OCI-LY3 (cell line): ENCODE measurements around the gene PLAC9.

Source experiments
- H2AFZ ChIP-seq: fragments of 200-600, 300-600 bp; shearing (Covaris generic); 2 replicates; pipeline ENCODE4 v1.6.0; 2014; ENCODE audit warnings: antibody characterized with exemption, low read depth, low read length
- H3K27ac ChIP-seq: fragments of 200-600, 300-600 bp; sonication (generic); 2 replicates; pipeline ENCODE4 v1.5.1; 2014; ENCODE audit warnings: mild to moderate bottlenecking, low read length, moderate library complexity, mixed read lengths
- H3K27me3 ChIP-seq: fragments of 200-600, 300-600 bp; sonication (generic); 2 replicates; pipeline ENCODE4 v1.6.1; 2014; ENCODE audit warnings: low read depth, low read length, mixed read lengths
- H3K36me3 ChIP-seq: fragments of 200-600, 300-600 bp; sonication (generic); replicated peaks from 2 replicates; pipeline ENCODE3; 2014; ENCODE audit warnings: low read depth, low read length, mixed read lengths
- H3K4me1 ChIP-seq: fragments of 300-600, 200-600 bp; sonication (generic); 2 replicates; pipeline ENCODE4 v1.6.1; 2014; ENCODE audit warnings: low read length, mixed read lengths
- H3K4me2 ChIP-seq: fragments of 200-600, 300-600 bp; sonication (generic); 2 replicates; pipeline ENCODE4 v1.6.1; 2014; ENCODE audit warnings: low read length, mixed read lengths
- H3K4me3 ChIP-seq: fragments of 300-600, 200-600 bp; sonication (generic); 2 replicates; pipeline ENCODE4 v1.5.1; 2014; ENCODE audit warnings: antibody characterized with exemption, mild to moderate bottlenecking, low read length, moderate library complexity
- H3K79me2 ChIP-seq: fragments of 300-600, 200-600 bp; shearing (Covaris generic); 2 replicates; pipeline ENCODE4 v1.6.1; 2014; ENCODE audit warnings: mild to moderate bottlenecking, low read length, mixed read lengths
- H3K9ac ChIP-seq: fragments of 300-600, 200-600 bp; shearing (Covaris generic); 2 replicates; pipeline ENCODE4 v1.6.0; 2014; ENCODE audit warnings: mild to moderate bottlenecking, low read length, moderate library complexity
- H3K9me3 ChIP-seq: fragments of 200-600, 300-600 bp; shearing (Covaris generic); 2 replicates; pipeline ENCODE4 v1.6.1; 2014; ENCODE audit warnings: low read length, mixed read lengths; ENCODE audit not compliant: insufficient read depth
- H4K20me1 ChIP-seq: fragments of 200-600, 300-600 bp; sonication (generic); 2 replicates; pipeline ENCODE4 v1.6.1; 2016; ENCODE audit warnings: low read length, mixed read lengths; ENCODE audit not compliant: insufficient read depth
- CTCF ChIP-seq: fragments of 200-600, 300-600 bp; sonication (generic); IDR thresholded peaks from 2 replicates; pipeline ENCODE4 v1.5.1; 2014; ENCODE audit warnings: antibody characterized with exemption, low read length, low read depth
- EZH2phosphoT487 ChIP-seq: fragments of 200-600 bp; shearing (Covaris generic); IDR thresholded peaks from 2 replicates; pipeline ENCODE4 v1.6.1; 2018; ENCODE audit warnings: antibody characterized with exemption, mixed run types, low read depth

The PLAC9 gene

GRCh38 chr10:80152820-80153219 lies 20.3 kb downstream of the PLAC9 start:
- no peaks in the 10 kb centered on the region for H3K79me2 ChIP-seq
- peaks cover 21% of the 10 kb centered on the region for H3K36me3 ChIP-seq
- H3K4me1 ChIP-seq = no peaks in the 10 kb centered on the region
- no peaks in the 10 kb centered on the region for H3K9me3 ChIP-seq
- H4K20me1 ChIP-seq = no peaks in the 10 kb centered on the region
- H3K4me3 ChIP-seq = no peak overlapping the region
- H3K27me3 ChIP-seq = no peaks in the 10 kb centered on the region
- TF ChIP-seq CTCF = no peak
- TF ChIP-seq EZH2phosphoT487 = no peak
- H3K27ac ChIP-seq = no peak overlapping the region
- H3K4me2 ChIP-seq = no peak overlapping the region
- H3K9ac ChIP-seq = no peak overlapping the region
- H2AFZ ChIP-seq = no peak overlapping the region

GRCh38 chr10:80153460-80153859 lies 20.9 kb downstream of the PLAC9 start:
- Histone ChIP-seq H2AFZ (no peak overlapping the region), H3K27me3 (no peaks in the 10 kb centered on the region), H3K79me2 (no peaks in the 10 kb centered on the region), H3K4me3 (no peak overlapping the region), H3K4me1 (no peaks in the 10 kb centered on the region), H3K36me3 (peaks cover 21% of the 10 kb centered on the region), H4K20me1 (no peaks in the 10 kb centered on the region), H3K27ac (no peak overlapping the region), H3K9ac (no peak overlapping the region), H3K4me2 (no peak overlapping the region), H3K9me3 (no peaks in the 10 kb centered on the region)
- no peak for TF ChIP-seq CTCF
- TF ChIP-seq EZH2phosphoT487 = no peak

GRCh38 chr10:80154626-80154977 lies 22.1 kb downstream of the PLAC9 start:
- peaks cover 23% of the 10 kb centered on the region for H3K36me3 ChIP-seq
- H3K9ac ChIP-seq = no peak overlapping the region
- no peaks in the 10 kb centered on the region for H3K27me3 ChIP-seq
- H4K20me1 ChIP-seq = no peaks in the 10 kb centered on the region
- H3K4me2 ChIP-seq = no peak overlapping the region
- H3K9me3 ChIP-seq = no peaks in the 10 kb centered on the region
- H3K79me2 ChIP-seq = no peaks in the 10 kb centered on the region
- H3K4me1 ChIP-seq = no peaks in the 10 kb centered on the region
- TF ChIP-seq EZH2phosphoT487 (no peak), CTCF (no peak)
- H3K27ac ChIP-seq = no peak overlapping the region
- H3K4me3 ChIP-seq = no peak overlapping the region
- no peak overlapping the region for H2AFZ ChIP-seq

- no peaks in the 10 kb centered on the region for H3K27me3 ChIP-seq
- peaks cover 23% of the 10 kb centered on the region for H3K36me3 ChIP-seq
- H2AFZ ChIP-seq = no peak overlapping the region
- no peaks in the 10 kb centered on the region for H4K20me1 ChIP-seq
- no peak overlapping the region for H3K9ac ChIP-seq
- no peaks in the 10 kb centered on the region for H3K4me1 ChIP-seq
- no peak overlapping the region for H3K4me3 ChIP-seq
- TF ChIP-seq CTCF (no peak), EZH2phosphoT487 (no peak)
- no peak overlapping the region for H3K27ac ChIP-seq
- no peaks in the 10 kb centered on the region for H3K9me3 ChIP-seq
- H3K4me2 ChIP-seq = no peak overlapping the region
- H3K79me2 ChIP-seq = no peaks in the 10 kb centered on the region
These were observed 22.6 kb downstream of the PLAC9 start for GRCh38 chr10:80154978-80155695.
